ENCODE measurements around the gene AP1S3.

DNA sequence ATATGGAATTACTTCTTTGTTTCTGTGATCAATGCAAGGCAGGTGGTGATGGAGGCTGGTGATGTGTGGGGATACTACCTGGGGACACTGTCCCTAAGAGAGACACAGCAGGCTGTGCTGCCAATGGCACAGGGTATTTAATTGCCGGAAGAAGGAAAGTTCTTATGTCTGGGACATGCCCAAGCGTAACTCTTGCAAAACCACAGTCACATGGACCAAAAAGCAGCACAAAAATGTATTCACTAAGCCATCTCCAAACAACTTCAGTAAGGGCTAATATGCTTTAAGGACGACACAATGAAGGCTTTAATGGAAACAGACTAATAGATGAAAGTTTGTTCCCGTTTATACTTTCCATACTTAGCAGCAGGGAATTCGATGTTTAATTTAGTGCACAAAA is 49.7 kb upstream of the AP1S3 start:
- no peak for TF ChIP-seq EZH2 (IDR thresholded peaks at IDR 0.05)
- TF ChIP-seq, protein P1, sequence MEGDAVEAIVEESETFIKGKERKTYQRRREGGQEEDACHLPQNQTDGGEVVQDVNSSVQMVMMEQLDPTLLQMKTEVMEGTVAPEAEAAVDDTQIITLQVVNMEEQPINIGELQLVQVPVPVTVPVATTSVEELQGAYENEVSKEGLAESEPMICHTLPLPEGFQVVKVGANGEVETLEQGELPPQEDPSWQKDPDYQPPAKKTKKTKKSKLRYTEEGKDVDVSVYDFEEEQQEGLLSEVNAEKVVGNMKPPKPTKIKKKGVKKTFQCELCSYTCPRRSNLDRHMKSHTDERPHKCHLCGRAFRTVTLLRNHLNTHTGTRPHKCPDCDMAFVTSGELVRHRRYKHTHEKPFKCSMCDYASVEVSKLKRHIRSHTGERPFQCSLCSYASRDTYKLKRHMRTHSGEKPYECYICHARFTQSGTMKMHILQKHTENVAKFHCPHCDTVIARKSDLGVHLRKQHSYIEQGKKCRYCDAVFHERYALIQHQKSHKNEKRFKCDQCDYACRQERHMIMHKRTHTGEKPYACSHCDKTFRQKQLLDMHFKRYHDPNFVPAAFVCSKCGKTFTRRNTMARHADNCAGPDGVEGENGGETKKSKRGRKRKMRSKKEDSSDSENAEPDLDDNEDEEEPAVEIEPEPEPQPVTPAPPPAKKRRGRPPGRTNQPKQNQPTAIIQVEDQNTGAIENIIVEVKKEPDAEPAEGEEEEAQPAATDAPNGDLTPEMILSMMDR (IDR thresholded peaks at IDR 0.05), result no peak
